RPMI7951 (cell line): ENCODE data around the gene ACTL6B. TPM values are rescaled to one million over a fixed set of nuclear protein-coding genes. Genes with fewer than 3 reads are reported as not detected.
"Not testable (repeated sequence)": the region's sequence is repeated elsewhere in the genome, so short reads cannot be mapped to it uniquely, and the experiment has no call there.

Experiments
- DNase-seq: peaks from one replicate; pipeline ENCODE4 v3.0.0-alpha.2; 2012; ENCODE audit warnings: low read depth
- total RNA-seq: library from RNA; depleted of rRNA; stranded (reverse); fragments of >200 nt; shearing (Covaris generic); gene quantifications from 2 replicates; pipeline ENCODE4 v1.2.3, GENCODE V29; 2014

Gene ACTL6B
- total RNA-seq, 1 experiment from 2014 or later, result not detected

GRCh38 chr7:100671353-100672327 lies 15.4 kb upstream of the ACTL6B start:
- DNase-seq, result no peak

- no peak for DNase-seq
These were observed 13.8 kb upstream of the ACTL6B start for GRCh38 chr7:100670074-100670473.

- not testable (repeated sequence) for DNase-seq
These were observed 12.9 kb upstream of the ACTL6B start for GRCh38 chr7:100669106-100669505.

- no peak for DNase-seq
These were observed 11.8 kb upstream of the ACTL6B start for GRCh38 chr7:100668069-100668449.

GRCh38 chr7:100667331-100668068 lies 11.3 kb upstream of the ACTL6B start:
- no peak for DNase-seq

- DNase-seq, result no peak
These were observed 9.0 kb upstream of the ACTL6B start for GRCh38 chr7:100665168-100665726.

GRCh38 chr7:100662194-100662776 lies 6.0 kb upstream of the ACTL6B start:
- DNase-seq, result peak; percentile 26

GRCh38 chr7:100654908-100655831 lies 1.1 kb downstream of the ACTL6B start:
- DNase-seq, result no peak

GRCh38 chr7:100649826-100650565 lies 6.3 kb downstream of the ACTL6B start:
- no peak for DNase-seq

GRCh38 chr7:100642534-100642907 lies 13.7 kb downstream of the ACTL6B start:
- no peak for DNase-seq

- DNase-seq, result no peak
These were observed 14.3 kb downstream of the ACTL6B start for GRCh38 chr7:100641860-100642533.

GRCh38 chr7:100641463-100641859 lies 14.8 kb downstream of the ACTL6B start, which contains the start of gene TFR2:
TFR2 (minus strand) TSS chr7:100641552; CDS start chr7:100641509, 43 bp downstream.
- DNase-seq, result no peak

- DNase-seq, result no peak
These were observed 15.5 kb downstream of the ACTL6B start for GRCh38 chr7:100640517-100641440.

- no peak for DNase-seq
These were observed 16.2 kb downstream of the ACTL6B start for GRCh38 chr7:100639995-100640516.

GRCh38 chr7:100632951-100633717 lies 23.1 kb downstream of the ACTL6B start:
- DNase-seq, result peak; percentile 42

GRCh38 chr7:100630066-100630465 lies 26.2 kb downstream of the ACTL6B start:
- no peak for DNase-seq

GRCh38 chr7:100629117-100629716 lies 27.0 kb downstream of the ACTL6B start:
- peak; percentile 16 for DNase-seq
